SK-N-SH (cell line): Measurements from ENCODE around the gene TGM5. TPM values are rescaled to one million over a fixed set of nuclear protein-coding genes. Genes with fewer than 3 reads are reported as not detected.
A peak's percentile ranks its signal among the peaks of the same experiment; 100 is the strongest.

Experiments used
- CTCF ChIA-PET: fragments of 300-600, 350-600 bp; formaldehyde crosslinking; extraction: SDS; loops from one replicate; lab custom pipeline; 2021; lab: Yijun Ruan, JAX
- POLR2A ChIA-PET: fragments of 350-600 bp; sonication (Branson Sonifier 250); formaldehyde crosslinking; extraction: SDS; loops from one replicate; lab custom pipeline; 2020; ENCODE audit warnings: antibody characterized with exemption, inconsistent platforms; lab: Yijun Ruan, JAX
- DNase-seq: peaks from one replicate; pipeline ENCODE4 v3.0.0; 2012
- H2AFZ ChIP-seq: fragments of 200-600 bp; sonication (generic); 2 replicates; pipeline ENCODE4 v1.8.1; 2016; ENCODE audit warnings: antibody characterized with exemption, mild to moderate bottlenecking, low read depth
- H3F3A ChIP-seq: fragments of 200-600 bp; sonication (generic); replicated peaks from 2 replicates; pipeline ENCODE3; 2016; ENCODE audit warnings: antibody characterized with exemption, mild to moderate bottlenecking; ENCODE audit not compliant: insufficient read depth
- H3K27ac ChIP-seq, 2 experiments: fragments of 200-500 bp in 1 of 2; fragments of 200-600 bp in 1 of 2; sonication (Bioruptor generic) in 1 of 2; sonication (generic), shearing (Covaris generic) in 1 of 2; 2 replicates each; pipeline versions ENCODE4 v1.5.1 to v1.6.1; 2014 to 2016; ENCODE audit warnings: low read depth in 2 of 2, inconsistent platforms in 1 of 2, low read length in 1 of 2, mild to moderate bottlenecking in 1 of 2, mixed read lengths in 1 of 2
- H3K27me3 ChIP-seq: fragments of 200-600 bp; sonication (generic), shearing (Covaris generic); 2 replicates; pipeline ENCODE4 v1.6.1; 2016; ENCODE audit warnings: mixed run types; ENCODE audit not compliant: insufficient read depth
- H3K36me3 ChIP-seq, 2 experiments: fragments of 200-500 bp in 1 of 2; fragments of 200-600 bp in 1 of 2; sonication (Bioruptor generic) in 1 of 2; sonication (generic) in 1 of 2; replicated peaks in 1 of 2; 2 replicates each; pipeline versions ENCODE3 to v1.5.1; 2014 to 2016; ENCODE audit warnings: low read length in 1 of 2, mild to moderate bottlenecking in 1 of 2; ENCODE audit not compliant: insufficient read depth in 2 of 2, control insufficient read depth in 1 of 2
- H3K4me1 ChIP-seq, 2 experiments: fragments of 200-500 bp in 1 of 2; fragments of 200-600 bp in 1 of 2; sonication (Bioruptor generic) in 1 of 2; sonication (generic), shearing (Covaris generic) in 1 of 2; 2 replicates each; pipeline versions ENCODE4 v1.5.1 to v1.6.1; 2014 to 2016; ENCODE audit warnings: low read depth in 1 of 2, low read length in 1 of 2, mixed run types in 1 of 2; ENCODE audit not compliant: insufficient read depth in 2 of 2, control insufficient read depth in 1 of 2
- H3K4me2 ChIP-seq: fragments of 200-600 bp; sonication (generic), shearing (Covaris generic); 2 replicates; pipeline ENCODE4 v1.6.1; 2017; ENCODE audit warnings: mixed run types
- H3K4me3 ChIP-seq, 2 experiments: fragments of 200-500 bp in 1 of 2; fragments of 200-600 bp in 1 of 2; sonication (Bioruptor generic) in 1 of 2; sonication (generic), shearing (Covaris generic) in 1 of 2; 2 replicates each; pipeline versions ENCODE4 v1.5.1 to v1.8.1; 2014 to 2016; ENCODE audit warnings: low read depth in 2 of 2, inconsistent platforms in 1 of 2, low read length in 1 of 2, mild to moderate bottlenecking in 1 of 2, mixed read lengths in 1 of 2, moderate library complexity in 1 of 2
- H3K79me2 ChIP-seq: fragments of 200-600 bp; sonication (generic); 2 replicates; pipeline ENCODE4 v1.8.1; 2017; ENCODE audit warnings: mild to moderate bottlenecking; ENCODE audit not compliant: insufficient read depth
- H3K9ac ChIP-seq: fragments of 200-600 bp; sonication (generic); 2 replicates; pipeline ENCODE4 v1.6.1; 2017; ENCODE audit warnings: mixed run types
- H3K9me2 ChIP-seq: fragments of 200-600 bp; sonication (generic); 2 replicates; pipeline ENCODE4 v1.6.1; 2017; ENCODE audit warnings: mixed run types
- H3K9me3 ChIP-seq: fragments of 200-600 bp; sonication (generic); 2 replicates; pipeline ENCODE4 v1.6.1; 2017; ENCODE audit warnings: mixed run types, mild to moderate bottlenecking, moderate library complexity
- H4K20me1 ChIP-seq: fragments of 200-600 bp; sonication (generic); 2 replicates; pipeline ENCODE4 v1.6.1; 2017; ENCODE audit warnings: mild to moderate bottlenecking, mixed run types; ENCODE audit not compliant: insufficient read depth
- CTCF ChIP-seq: fragments of 200-600 bp; sonication (generic); IDR thresholded peaks from 2 replicates; pipeline ENCODE4 v1.6.1; 2017; ENCODE audit warnings: antibody characterized with exemption, mild to moderate bottlenecking, moderate library complexity
- ELF1 ChIP-seq: IDR thresholded peaks from 2 replicates; pipeline ENCODE4 v1.4.0; 2012
- EP300 ChIP-seq, 2 experiments: IDR thresholded peaks; 2 replicates each; pipeline versions ENCODE4 v1.4.0 to v1.6.1; 2012; ENCODE audit warnings: borderline replicate concordance in 1 of 2, low read depth in 1 of 2, low read length in 1 of 2
- EZH2phosphoT487 ChIP-seq: fragments of 200-600 bp; sonication (generic); IDR thresholded peaks from 2 replicates; pipeline ENCODE4 v1.6.1; 2017; ENCODE audit warnings: low read depth, mixed run types, mild to moderate bottlenecking, antibody characterized with exemption, moderate library complexity, borderline replicate concordance
- FOSL2 ChIP-seq: IDR thresholded peaks from 2 replicates; pipeline ENCODE4 v1.4.0; 2012; ENCODE audit warnings: low read depth, mild to moderate bottlenecking, moderate library complexity, borderline replicate concordance
- FOXJ3 ChIP-seq: sonication (generic); formaldehyde crosslinking; IDR thresholded peaks from 2 replicates; pipeline ENCODE4 v1.5.1; 2020; ENCODE audit warnings: mild to moderate bottlenecking, missing genetic modification reagents
- GABPA ChIP-seq: IDR thresholded peaks from 2 replicates; pipeline ENCODE4 v1.4.0; 2012; ENCODE audit warnings: low read depth, mild to moderate bottlenecking
- IRF3 ChIP-seq: fragments of 150-350 bp; IDR thresholded peaks from 2 replicates; pipeline ENCODE4 v1.6.1; 2016; ENCODE audit warnings: mild to moderate bottlenecking, low read depth, low read length
- JUND ChIP-seq: IDR thresholded peaks from 2 replicates; pipeline ENCODE4 v1.4.0; 2012
- MAX ChIP-seq: IDR thresholded peaks from 2 replicates; pipeline ENCODE4 v1.4.0; 2012; ENCODE audit warnings: low read depth
- MXI1 ChIP-seq: IDR thresholded peaks from 2 replicates; pipeline ENCODE4 v1.6.1; 2012; ENCODE audit warnings: mild to moderate bottlenecking, low read depth, low read length, improper control_type of control experiment
- NFIC ChIP-seq: IDR thresholded peaks from 2 replicates; pipeline ENCODE4 v1.4.0; 2012; ENCODE audit warnings: borderline replicate concordance
- NRF1 ChIP-seq: IDR thresholded peaks from 2 replicates; pipeline ENCODE4 v1.6.1; 2012; ENCODE audit warnings: low read depth, mild to moderate bottlenecking, low read length
- RAD21 ChIP-seq: IDR thresholded peaks from 2 replicates; pipeline ENCODE4 v1.6.1; 2012; ENCODE audit warnings: mild to moderate bottlenecking, low read length
- RCOR1 ChIP-seq: fragments of 150-350 bp; IDR thresholded peaks from 2 replicates; pipeline ENCODE4 v1.6.1; 2017; ENCODE audit warnings: antibody characterized with exemption, low read length
- RXRA ChIP-seq: IDR thresholded peaks from 2 replicates; pipeline ENCODE4 v1.4.0; 2012; ENCODE audit warnings: low read depth, mild to moderate bottlenecking, borderline replicate concordance
- TCF12 ChIP-seq: IDR thresholded peaks from 2 replicates; pipeline ENCODE4 v1.4.0; 2012
- YY1 ChIP-seq: IDR thresholded peaks from 2 replicates; pipeline ENCODE4 v1.4.0; 2012; ENCODE audit warnings: low read depth, mild to moderate bottlenecking
- ZBTB33 ChIP-seq: IDR thresholded peaks from 2 replicates; pipeline ENCODE4 v1.4.0; 2012; ENCODE audit warnings: low read depth, borderline replicate concordance
- WGBS: methylation state at CpG from one replicate; pipeline ENCODE4 v1.1.6; 2017; ENCODE audit warnings: low lambda C conversion rate; 5-methylcytosine and 5-hydroxymethylcytosine counted together
- polyA plus RNA-seq, 3 experiments: library from polyadenylated mRNA; depleted of rRNA; stranded (reverse); fragments of >200 nt; gene quantifications; 2 replicates each; pipeline ENCODE4 v1.2.3, GENCODE V29; 2012
- TF ChIP-seq, protein P1 (sequence below): IDR thresholded peaks from 2 replicates; pipeline ENCODE4; 2012
- TF ChIP-seq, protein P2 (sequence below): IDR thresholded peaks from 2 replicates; pipeline ENCODE4 v1.4.0; 2012; ENCODE audit warnings: low read depth, borderline replicate concordance
- TF ChIP-seq, protein P3 (sequence below): fragments of 150-350 bp; IDR thresholded peaks from 2 replicates; pipeline ENCODE4 v1.6.1; 2017; ENCODE audit warnings: antibody characterized with exemption, low read length, low read depth, borderline replicate concordance

TGM5 gene
- polyA plus RNA-seq, 1 of the 3 experiments (the other 2 are of a cell fraction): not detected

- H3K36me3 ChIP-seq: no peaks in the 10 kb centered on the region
- no peak overlapping the region for H3K9ac ChIP-seq
- H4K20me1 ChIP-seq: no peaks in the 10 kb centered on the region
- no peaks in the 10 kb centered on the region for H3K79me2 ChIP-seq
- peak; percentile 59 for DNase-seq
- H3K27me3 ChIP-seq: peaks cover 25% of the 10 kb centered on the region; the same call in 1 of the 2 replicates
- ChIA-PET POLR2A (no interaction called here), CTCF (interaction anchor here (0.5 to 2.9 kb wide), 18 partner anchors 8 to 600 kb away, joined by 3 to 31 read pairs (median 4); no protein-coding TSS in a partner anchor)
- H3K4me1 ChIP-seq: no peaks in the 10 kb centered on the region
- no peak overlapping the region for H3K4me2 ChIP-seq
- H3K27ac ChIP-seq: no peak overlapping the region
- no peaks in the 10 kb centered on the region for H3K9me3 ChIP-seq
- no peaks in the 10 kb centered on the region for H3F3A ChIP-seq
- WGBS: 61% methylated on average over 11 of the region's 11 CpGs
- H3K4me3 ChIP-seq: no peak overlapping the region
- no peak overlapping the region for H2AFZ ChIP-seq
- no peaks in the 10 kb centered on the region for H3K9me2 ChIP-seq
- TF ChIP-seq RXRA (no peak), MAX (no peak), FOXJ3 (CRISPR knock-in tag) (no peak), CTCF (0 out of 2 replicates have a peak, but pooled peaks have one; percentile 19), JUND (no peak), RCOR1 (no peak), ZBTB33 (no peak), FOSL2 (no peak), TCF12 (no peak), NFIC (no peak), RAD21 (peak; percentile 70), ELF1 (no peak), IRF3 (no peak), EP300 (IDR thresholded peaks at IDR 0.05; ENCODE audit: borderline replicate concordance in 1 of 2, low read depth in 1 of 2, low read length in 1 of 2) (no peak), NRF1 (no peak), EZH2phosphoT487 (no peak), GABPA (no peak), YY1 (no peak), MXI1 (no peak)
- TF ChIP-seq, protein P1, sequence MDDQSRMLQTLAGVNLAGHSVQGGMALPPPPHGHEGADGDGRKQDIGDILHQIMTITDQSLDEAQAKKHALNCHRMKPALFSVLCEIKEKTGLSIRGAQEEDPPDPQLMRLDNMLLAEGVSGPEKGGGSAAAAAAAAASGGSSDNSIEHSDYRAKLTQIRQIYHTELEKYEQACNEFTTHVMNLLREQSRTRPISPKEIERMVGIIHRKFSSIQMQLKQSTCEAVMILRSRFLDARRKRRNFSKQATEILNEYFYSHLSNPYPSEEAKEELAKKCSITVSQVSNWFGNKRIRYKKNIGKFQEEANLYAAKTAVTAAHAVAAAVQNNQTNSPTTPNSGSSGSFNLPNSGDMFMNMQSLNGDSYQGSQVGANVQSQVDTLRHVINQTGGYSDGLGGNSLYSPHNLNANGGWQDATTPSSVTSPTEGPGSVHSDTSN: no peak
- TF ChIP-seq, protein P2, sequence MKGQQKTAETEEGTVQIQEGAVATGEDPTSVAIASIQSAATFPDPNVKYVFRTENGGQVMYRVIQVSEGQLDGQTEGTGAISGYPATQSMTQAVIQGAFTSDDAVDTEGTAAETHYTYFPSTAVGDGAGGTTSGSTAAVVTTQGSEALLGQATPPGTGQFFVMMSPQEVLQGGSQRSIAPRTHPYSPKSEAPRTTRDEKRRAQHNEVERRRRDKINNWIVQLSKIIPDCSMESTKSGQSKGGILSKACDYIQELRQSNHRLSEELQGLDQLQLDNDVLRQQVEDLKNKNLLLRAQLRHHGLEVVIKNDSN: no peak
- TF ChIP-seq, protein P3, sequence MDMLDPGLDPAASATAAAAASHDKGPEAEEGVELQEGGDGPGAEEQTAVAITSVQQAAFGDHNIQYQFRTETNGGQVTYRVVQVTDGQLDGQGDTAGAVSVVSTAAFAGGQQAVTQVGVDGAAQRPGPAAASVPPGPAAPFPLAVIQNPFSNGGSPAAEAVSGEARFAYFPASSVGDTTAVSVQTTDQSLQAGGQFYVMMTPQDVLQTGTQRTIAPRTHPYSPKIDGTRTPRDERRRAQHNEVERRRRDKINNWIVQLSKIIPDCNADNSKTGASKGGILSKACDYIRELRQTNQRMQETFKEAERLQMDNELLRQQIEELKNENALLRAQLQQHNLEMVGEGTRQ: no peak
Measured at GRCh38 chr15:43268111-43269105, 1.7 kb upstream of the TGM5 start.
